GM23338 (cell line): ENCODE data around the gene ANXA7. TPM values are rescaled to one million over a fixed set of nuclear protein-coding genes. Genes with fewer than 3 reads are reported as not detected.

Source experiments
- ATAC-seq: fragments of 200-7000 bp; cut with Tn5 transposase; 3 replicates; pipeline ENCODE4 v1.9.1; 2020
- DNase-seq: peaks from one replicate; pipeline ENCODE4 v3.0.0-alpha.2; 2015; ENCODE audit warnings: low spot score
- H2AFZ ChIP-seq: fragments of 200-600 bp; sonication (generic); 2 replicates; pipeline ENCODE4 v1.8.0; 2016; ENCODE audit warnings: antibody characterized with exemption, mild to moderate bottlenecking, moderate library complexity
- H3F3A ChIP-seq: fragments of 200-600 bp; sonication (generic); replicated peaks from 2 replicates; pipeline ENCODE4 v1.8.0; 2017; ENCODE audit warnings: antibody characterized with exemption, mixed run types, low read depth
- H3K27ac ChIP-seq: fragments of 200-600 bp; sonication (generic); 2 replicates; pipeline ENCODE4 v1.6.1; 2016; ENCODE audit warnings: low read depth
- H3K27me3 ChIP-seq: fragments of 200-600 bp; sonication (generic); 2 replicates; pipeline ENCODE4 v1.8.0; 2016; ENCODE audit warnings: mild to moderate bottlenecking, mixed run types, moderate library complexity; ENCODE audit not compliant: insufficient read depth
- H3K36me3 ChIP-seq: fragments of 200-600 bp; sonication (generic); 2 replicates; pipeline ENCODE4 v1.8.0; 2016; ENCODE audit warnings: mild to moderate bottlenecking; ENCODE audit not compliant: insufficient read depth
- H3K4me1 ChIP-seq: fragments of 200-600 bp; sonication (generic); 2 replicates; pipeline ENCODE4 v1.8.0; 2016; ENCODE audit warnings: mild to moderate bottlenecking, moderate library complexity; ENCODE audit not compliant: insufficient read depth
- H3K4me2 ChIP-seq: fragments of 200-600 bp; sonication (generic); 2 replicates; pipeline ENCODE4 v1.7.1; 2017; ENCODE audit warnings: mixed run types
- H3K4me3 ChIP-seq: fragments of 200-600 bp; sonication (generic); 2 replicates; pipeline ENCODE4 v1.6.1; 2016; ENCODE audit warnings: mixed run types
- H3K79me2 ChIP-seq: fragments of 200-600 bp; sonication (generic); replicated peaks from 2 replicates; pipeline ENCODE4 v1.8.0; 2017; ENCODE audit warnings: mild to moderate bottlenecking; ENCODE audit not compliant: insufficient read depth
- H3K9me2 ChIP-seq: fragments of 200-600 bp; sonication (generic); 2 replicates; pipeline ENCODE4 v1.8.0; 2017; ENCODE audit not compliant: insufficient read depth
- H4K20me1 ChIP-seq: fragments of 200-600 bp; sonication (generic); replicated peaks from 2 replicates; pipeline ENCODE4 v1.8.0; 2017; ENCODE audit warnings: mild to moderate bottlenecking; ENCODE audit not compliant: insufficient read depth
- H3K27ac Mint-ChIP-seq: 2 replicates; pipeline ENCODE4 v1.8.0; 2020; ENCODE audit warnings: inconsistent platforms, mild to moderate bottlenecking, moderate library complexity, mixed read lengths
- H3K27me3 Mint-ChIP-seq: 3 replicates; pipeline ENCODE4 v1.8.0; 2022; ENCODE audit warnings: low read depth, mild to moderate bottlenecking, moderate library complexity, mixed read lengths, inconsistent platforms; ENCODE audit not compliant: insufficient read depth, poor library complexity
- H3K36me3 Mint-ChIP-seq: 3 replicates; pipeline ENCODE4 v1.8.0; 2021; ENCODE audit warnings: low read depth, mild to moderate bottlenecking, inconsistent platforms, moderate library complexity, mixed read lengths
- H3K4me1 Mint-ChIP-seq: 3 replicates; pipeline ENCODE4 v1.8.0; 2020; ENCODE audit warnings: mild to moderate bottlenecking, inconsistent platforms, mixed read lengths
- H3K4me3 Mint-ChIP-seq: 3 replicates; pipeline ENCODE4 v1.8.0; 2021; ENCODE audit warnings: moderate library complexity, mild to moderate bottlenecking, inconsistent platforms, mixed read lengths
- H3K9me3 Mint-ChIP-seq: 3 replicates; pipeline ENCODE4 v1.8.0; 2020; ENCODE audit warnings: moderate library complexity, mild to moderate bottlenecking, inconsistent platforms, mixed read lengths
- EZH2 ChIP-seq: fragments of 200-600 bp; sonication (generic); IDR thresholded peaks from one replicate; pipeline ENCODE4 v1.8.0; 2017; ENCODE audit warnings: antibody characterized with exemption, mild to moderate bottlenecking, low read depth; ENCODE audit not compliant: unreplicated experiment
- EZH2phosphoT487 ChIP-seq: fragments of 200-600 bp; sonication (generic); IDR thresholded peaks from one replicate; pipeline ENCODE4 v1.8.1; 2018; ENCODE audit warnings: antibody characterized with exemption; ENCODE audit not compliant: unreplicated experiment
- JUNB ChIP-seq: IDR thresholded peaks from one replicate; pipeline ENCODE4 v1.6.1; 2016; ENCODE audit warnings: antibody characterized with exemption; ENCODE audit not compliant: unreplicated experiment
- NANOG ChIP-seq: IDR thresholded peaks from 2 replicates; pipeline ENCODE4 v1.6.1; 2016; ENCODE audit warnings: antibody characterized with exemption, borderline replicate concordance
- POLR2AphosphoS5 ChIP-seq: IDR thresholded peaks from 2 replicates; pipeline ENCODE4 v1.6.1; 2016; ENCODE audit warnings: antibody characterized with exemption, low read depth
- STAT1 ChIP-seq: IDR thresholded peaks from one replicate; pipeline ENCODE4 v1.6.1; 2016; ENCODE audit warnings: antibody characterized with exemption; ENCODE audit not compliant: unreplicated experiment
- ZNF114 ChIP-seq: fragments of 250-450 bp; sonication (Bioruptor Pico); IDR thresholded peaks from 2 replicates; pipeline ENCODE4 v1.5.0; 2020; ENCODE audit warnings: mild to moderate bottlenecking, moderate library complexity
- ZNF331 ChIP-seq: fragments of 250-450 bp; sonication (Bioruptor Pico); IDR thresholded peaks from 2 replicates; pipeline ENCODE4 v1.5.0; 2020; ENCODE audit warnings: low read depth, mild to moderate bottlenecking, moderate library complexity
- polyA plus RNA-seq: library from polyadenylated mRNA; unstranded; fragments of >200 nt; fragmentation: Nextera tagmentation; extraction: Ambion mirVana; gene quantifications from 2 replicates; pipeline ENCODE4 v1.2.1, GENCODE V29; 2016
- total RNA-seq: library from RNA; depleted of rRNA; stranded (reverse); fragments of >200 nt; shearing (Covaris generic); gene quantifications from 2 replicates; pipeline ENCODE4 v1.2.3, GENCODE V29; 2014
- TF ChIP-seq, protein P1 (sequence below): IDR thresholded peaks from 2 replicates; pipeline ENCODE4 v1.6.1; 2016; ENCODE audit warnings: antibody characterized with exemption
- TF ChIP-seq, protein P2 (sequence below), 2 experiments: fragments of 200-600 bp in 1 of 2; sonication (generic) in 1 of 2; conservative IDR thresholded peaks; 2 replicates each; pipeline versions ENCODE4 v1.5.1 to v1.6.1; 2016 to 2017; ENCODE audit warnings: antibody characterized with exemption in 2 of 2, low read depth in 2 of 2, mild to moderate bottlenecking in 2 of 2, moderate library complexity in 1 of 2
- TF ChIP-seq, protein P3 (sequence below): IDR thresholded peaks from one replicate; pipeline ENCODE4 v1.6.1; 2018; ENCODE audit warnings: antibody characterized with exemption; ENCODE audit not compliant: unreplicated experiment

ANXA7 gene
- total and polyA plus RNA-seq, 2 experiments from 2014 or later = 63.7 to 80.1 TPM

DNA sequence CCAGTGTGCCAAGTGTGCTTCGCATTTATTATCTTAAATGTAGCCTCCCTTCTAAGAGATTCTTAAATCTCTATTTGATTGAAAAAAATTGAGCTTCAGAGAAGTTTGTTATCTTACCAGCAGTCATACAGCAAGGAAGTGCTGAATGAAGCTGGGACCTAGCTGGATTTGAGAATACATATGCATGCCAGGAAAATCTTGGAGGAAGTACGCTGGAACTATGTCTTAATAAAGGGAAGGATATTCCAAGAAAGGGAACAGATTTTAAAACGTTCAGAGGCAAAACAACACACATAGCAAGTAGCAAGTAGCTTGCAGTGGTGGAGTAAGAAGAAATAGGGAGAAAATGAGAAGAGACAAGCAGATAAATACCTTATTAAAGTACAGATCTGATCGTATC, 56.7 kb downstream of the ANXA7 start:
- Histone ChIP-seq H2AFZ (no peak overlapping the region), H3K36me3 (no peaks in the 10 kb centered on the region), H3K27ac (no peak overlapping the region), H3K4me1 (no peaks in the 10 kb centered on the region), H4K20me1 (no peaks in the 10 kb centered on the region), H3K27me3 (peaks cover 9% of the 10 kb centered on the region; the same call in 1 of the 2 replicates), H3F3A (no peaks in the 10 kb centered on the region), H3K9me2 (no peaks in the 10 kb centered on the region), H3K4me2 (no peak overlapping the region), H3K4me3 (no peak overlapping the region), H3K79me2 (no peaks in the 10 kb centered on the region)
- DNase-seq (no peak), ATAC-seq (no peak)
- H3K27ac Mint-ChIP-seq = no peak overlapping the region
- peaks cover 5% of the 10 kb centered on the region for H3K27me3 Mint-ChIP-seq
- no peaks in the 10 kb centered on the region for H3K9me3 Mint-ChIP-seq
- H3K4me3 Mint-ChIP-seq = peak overlapping the region; percentile 98; the same call in 1 of the 3 replicates
- peaks cover 5% of the 10 kb centered on the region; the same call in 1 of the 3 replicates for H3K4me1 Mint-ChIP-seq
- no peaks in the 10 kb centered on the region for H3K36me3 Mint-ChIP-seq
- TF ChIP-seq EZH2 = no peak
- no peak for TF ChIP-seq STAT1
- no peak for TF ChIP-seq EZH2phosphoT487

DNA sequence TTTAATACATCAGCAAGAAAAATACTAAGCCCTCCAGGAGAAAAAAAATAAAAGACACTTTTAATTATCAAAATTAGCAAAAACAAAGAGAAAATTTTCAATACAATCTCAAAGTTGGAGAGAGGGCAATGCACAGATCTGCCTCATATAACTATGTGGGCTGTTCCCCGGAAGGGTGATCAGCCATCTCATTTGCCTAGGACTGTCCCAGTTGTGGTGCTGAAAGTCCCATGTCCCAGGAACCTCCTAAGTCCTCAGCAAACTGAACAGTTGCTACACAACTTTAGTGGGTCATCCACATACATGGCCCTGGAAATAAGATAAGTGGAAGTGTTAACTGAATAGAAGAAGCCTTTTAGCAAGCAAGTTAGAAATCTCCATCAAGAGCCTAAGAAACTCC, 69.6 kb downstream of the ANXA7 start:
- Histone ChIP-seq H4K20me1 (no peaks in the 10 kb centered on the region), H3K4me2 (no peak overlapping the region), H2AFZ (0 out of 2 replicates have a peak overlapping the region, but pooled peaks have one; percentile 43), H3K36me3 (no peaks in the 10 kb centered on the region), H3F3A (no peaks in the 10 kb centered on the region), H3K4me1 (peaks cover 2% of the 10 kb centered on the region; the same call in 1 of the 2 replicates), H3K4me3 (no peak overlapping the region), H3K27me3 (no peaks in the 10 kb centered on the region), H3K9me2 (no peaks in the 10 kb centered on the region), H3K79me2 (no peaks in the 10 kb centered on the region), H3K27ac (no peak overlapping the region)
- Mint-ChIP-seq H3K36me3 (no peaks in the 10 kb centered on the region; the same call in 2 of the 3 replicates), H3K27ac (no peak overlapping the region), H3K4me1 (no peaks in the 10 kb centered on the region), H3K9me3 (no peaks in the 10 kb centered on the region; the same call in 2 of the 3 replicates), H3K27me3 (peaks cover 5% of the 10 kb centered on the region), H3K4me3 (no peak overlapping the region)
- ATAC-seq (no peak), DNase-seq (no peak)
- TF ChIP-seq, protein P1, sequence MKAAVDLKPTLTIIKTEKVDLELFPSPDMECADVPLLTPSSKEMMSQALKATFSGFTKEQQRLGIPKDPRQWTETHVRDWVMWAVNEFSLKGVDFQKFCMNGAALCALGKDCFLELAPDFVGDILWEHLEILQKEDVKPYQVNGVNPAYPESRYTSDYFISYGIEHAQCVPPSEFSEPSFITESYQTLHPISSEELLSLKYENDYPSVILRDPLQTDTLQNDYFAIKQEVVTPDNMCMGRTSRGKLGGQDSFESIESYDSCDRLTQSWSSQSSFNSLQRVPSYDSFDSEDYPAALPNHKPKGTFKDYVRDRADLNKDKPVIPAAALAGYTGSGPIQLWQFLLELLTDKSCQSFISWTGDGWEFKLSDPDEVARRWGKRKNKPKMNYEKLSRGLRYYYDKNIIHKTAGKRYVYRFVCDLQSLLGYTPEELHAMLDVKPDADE = no peak
- no peak for TF ChIP-seq EZH2
- TF ChIP-seq POLR2AphosphoS5 = no peak
- TF ChIP-seq, protein P2, sequence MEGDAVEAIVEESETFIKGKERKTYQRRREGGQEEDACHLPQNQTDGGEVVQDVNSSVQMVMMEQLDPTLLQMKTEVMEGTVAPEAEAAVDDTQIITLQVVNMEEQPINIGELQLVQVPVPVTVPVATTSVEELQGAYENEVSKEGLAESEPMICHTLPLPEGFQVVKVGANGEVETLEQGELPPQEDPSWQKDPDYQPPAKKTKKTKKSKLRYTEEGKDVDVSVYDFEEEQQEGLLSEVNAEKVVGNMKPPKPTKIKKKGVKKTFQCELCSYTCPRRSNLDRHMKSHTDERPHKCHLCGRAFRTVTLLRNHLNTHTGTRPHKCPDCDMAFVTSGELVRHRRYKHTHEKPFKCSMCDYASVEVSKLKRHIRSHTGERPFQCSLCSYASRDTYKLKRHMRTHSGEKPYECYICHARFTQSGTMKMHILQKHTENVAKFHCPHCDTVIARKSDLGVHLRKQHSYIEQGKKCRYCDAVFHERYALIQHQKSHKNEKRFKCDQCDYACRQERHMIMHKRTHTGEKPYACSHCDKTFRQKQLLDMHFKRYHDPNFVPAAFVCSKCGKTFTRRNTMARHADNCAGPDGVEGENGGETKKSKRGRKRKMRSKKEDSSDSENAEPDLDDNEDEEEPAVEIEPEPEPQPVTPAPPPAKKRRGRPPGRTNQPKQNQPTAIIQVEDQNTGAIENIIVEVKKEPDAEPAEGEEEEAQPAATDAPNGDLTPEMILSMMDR (conservative IDR thresholded peaks at IDR 0.05; ENCODE audit: low read depth in 2 of 2) = no peak
- TF ChIP-seq, protein P3, sequence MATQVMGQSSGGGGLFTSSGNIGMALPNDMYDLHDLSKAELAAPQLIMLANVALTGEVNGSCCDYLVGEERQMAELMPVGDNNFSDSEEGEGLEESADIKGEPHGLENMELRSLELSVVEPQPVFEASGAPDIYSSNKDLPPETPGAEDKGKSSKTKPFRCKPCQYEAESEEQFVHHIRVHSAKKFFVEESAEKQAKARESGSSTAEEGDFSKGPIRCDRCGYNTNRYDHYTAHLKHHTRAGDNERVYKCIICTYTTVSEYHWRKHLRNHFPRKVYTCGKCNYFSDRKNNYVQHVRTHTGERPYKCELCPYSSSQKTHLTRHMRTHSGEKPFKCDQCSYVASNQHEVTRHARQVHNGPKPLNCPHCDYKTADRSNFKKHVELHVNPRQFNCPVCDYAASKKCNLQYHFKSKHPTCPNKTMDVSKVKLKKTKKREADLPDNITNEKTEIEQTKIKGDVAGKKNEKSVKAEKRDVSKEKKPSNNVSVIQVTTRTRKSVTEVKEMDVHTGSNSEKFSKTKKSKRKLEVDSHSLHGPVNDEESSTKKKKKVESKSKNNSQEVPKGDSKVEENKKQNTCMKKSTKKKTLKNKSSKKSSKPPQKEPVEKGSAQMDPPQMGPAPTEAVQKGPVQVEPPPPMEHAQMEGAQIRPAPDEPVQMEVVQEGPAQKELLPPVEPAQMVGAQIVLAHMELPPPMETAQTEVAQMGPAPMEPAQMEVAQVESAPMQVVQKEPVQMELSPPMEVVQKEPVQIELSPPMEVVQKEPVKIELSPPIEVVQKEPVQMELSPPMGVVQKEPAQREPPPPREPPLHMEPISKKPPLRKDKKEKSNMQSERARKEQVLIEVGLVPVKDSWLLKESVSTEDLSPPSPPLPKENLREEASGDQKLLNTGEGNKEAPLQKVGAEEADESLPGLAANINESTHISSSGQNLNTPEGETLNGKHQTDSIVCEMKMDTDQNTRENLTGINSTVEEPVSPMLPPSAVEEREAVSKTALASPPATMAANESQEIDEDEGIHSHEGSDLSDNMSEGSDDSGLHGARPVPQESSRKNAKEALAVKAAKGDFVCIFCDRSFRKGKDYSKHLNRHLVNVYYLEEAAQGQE = no peak
- TF ChIP-seq ZNF114 = no peak
- TF ChIP-seq ZNF331 (CRISPR knock-in tag) = no peak
- no peak for TF ChIP-seq NANOG
- no peak for TF ChIP-seq JUNB
